Measurements from ENCODE around the gene SDK2. TPM values are rescaled to one million over a fixed set of nuclear protein-coding genes. Genes with fewer than 3 reads are reported as not detected.

The SDK2 gene
- total RNA-seq, 4 donors from 2014 or later = under 0.01 to 0.49 (median 0.08) TPM

GRCh38 chr17:73541111-73541510, 103.1 kb downstream of the SDK2 start:
- no peak for TF ChIP-seq CTCF (IDR thresholded peaks at IDR 0.05; ENCODE audit: low read depth)

- no peak for TF ChIP-seq CTCF (IDR thresholded peaks at IDR 0.05; ENCODE audit: low read depth)
Observed at GRCh38 chr17:73539166-73539565, 105.1 kb downstream of the SDK2 start.

GRCh38 chr17:73538445-73538844, 105.8 kb downstream of the SDK2 start:
- TF ChIP-seq CTCF (IDR thresholded peaks at IDR 0.05; ENCODE audit: low read depth) = no peak

GRCh38 chr17:73536700-73537605, 107.3 kb downstream of the SDK2 start:
- no peak for TF ChIP-seq CTCF (IDR thresholded peaks at IDR 0.05; ENCODE audit: low read depth)

GRCh38 chr17:73535746-73536145, 108.5 kb downstream of the SDK2 start:
- no peak for TF ChIP-seq CTCF (IDR thresholded peaks at IDR 0.05; ENCODE audit: low read depth)

GRCh38 chr17:73534209-73534909, 109.9 kb downstream of the SDK2 start:
- TF ChIP-seq CTCF (IDR thresholded peaks at IDR 0.05; ENCODE audit: low read depth) = no peak

- no peak for TF ChIP-seq CTCF (IDR thresholded peaks at IDR 0.05; ENCODE audit: low read depth)
Observed at GRCh38 chr17:73533781-73534180, 110.5 kb downstream of the SDK2 start.
